Measurements from ENCODE around the gene PARD3B.

DNA sequence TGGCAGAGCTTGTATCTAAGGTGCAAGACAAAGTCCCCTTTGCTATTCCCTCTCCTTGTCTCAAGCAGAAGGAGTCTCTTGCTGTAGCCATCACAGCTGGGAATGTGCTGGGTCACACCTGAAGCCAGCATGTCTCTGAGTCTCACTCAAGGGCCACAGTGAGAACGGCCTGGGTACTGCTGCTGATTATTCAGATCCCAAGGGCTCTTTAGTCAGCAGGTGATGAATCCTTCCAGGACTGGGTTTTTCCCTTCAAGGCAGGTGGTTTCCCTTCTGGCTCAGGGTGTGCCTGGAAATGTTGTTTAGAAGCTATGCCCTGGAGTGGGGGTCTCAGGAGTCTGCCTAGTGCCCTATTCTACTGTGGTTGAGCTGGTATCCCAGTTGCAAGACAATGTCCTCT is 356.3 kb downstream of the PARD3B start:
- TF ChIP-seq POLR2A (IDR thresholded peaks at IDR 0.05; ENCODE audit: low read depth, low read length) (no peak), TAF1 (IDR thresholded peaks at IDR 0.05; ENCODE audit: low read depth, low read length) (no peak), POLR2AphosphoS5 (IDR thresholded peaks at IDR 0.05; ENCODE audit: low read depth, low read length) (no peak), SPI1 (IDR thresholded peaks at IDR 0.05; ENCODE audit: low read depth, low read length) (no peak), PAX5 (IDR thresholded peaks at IDR 0.05; ENCODE audit: insufficient read depth, low read length, severe bottlenecking) (no peak), POU2F2 (IDR thresholded peaks at IDR 0.05; ENCODE audit: low read depth, low read length) (no peak)

All from GM12891 (cell line).